Measurements from ENCODE around the gene CNOT1. TPM values are rescaled to one million over a fixed set of nuclear protein-coding genes. Genes with fewer than 3 reads are reported as not detected.
"Not testable (repeated sequence)": the region's sequence is repeated elsewhere in the genome, so short reads cannot be mapped to it uniquely, and the experiment has no call there.

CNOT1 gene
- total RNA-seq, 1 experiment from 2014 or later: 153 TPM

DNA sequence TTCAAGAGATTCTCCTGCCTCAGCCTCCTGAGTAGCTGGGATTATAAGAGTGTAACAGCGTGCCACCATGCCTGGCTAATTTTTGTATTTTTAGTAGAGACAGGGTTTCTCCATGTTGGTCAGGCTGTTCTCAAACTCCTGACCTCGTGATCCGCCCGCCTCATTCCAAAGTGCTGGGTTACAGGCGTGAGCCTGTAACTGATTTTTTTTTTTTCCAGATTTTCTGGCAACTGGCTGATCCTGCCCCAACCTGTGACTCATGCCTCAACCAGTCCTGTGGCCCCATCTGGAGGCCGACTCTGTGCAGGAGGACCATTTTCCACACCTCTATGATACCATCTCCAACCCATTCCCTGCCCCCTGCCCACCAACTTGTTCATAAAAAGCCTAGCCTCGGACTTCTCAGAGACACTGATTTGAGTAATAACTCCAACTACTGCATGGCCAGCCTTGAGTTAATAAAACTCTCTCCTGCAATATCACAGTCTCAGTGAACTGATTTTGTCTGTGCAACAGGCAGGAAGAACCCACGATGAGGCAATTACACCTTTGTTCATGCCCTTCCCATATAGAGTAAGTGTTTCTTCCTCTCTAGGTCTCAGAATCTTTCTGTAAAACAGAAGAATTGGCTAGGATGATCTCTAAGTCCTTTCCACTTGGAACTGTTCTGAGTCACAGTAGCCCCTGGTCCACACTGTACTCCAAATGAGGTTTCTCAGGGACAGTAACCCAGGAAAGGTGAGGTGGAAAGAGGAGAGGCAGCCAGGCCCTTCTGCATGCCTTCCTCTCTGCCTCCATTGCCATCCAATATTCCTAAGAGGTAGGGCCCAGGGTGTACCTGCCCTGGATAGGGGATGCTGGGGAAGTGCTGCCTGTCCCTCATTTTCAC lies 8.8 kb upstream of the CNOT1 start:
- DNase-seq (ENCODE audit: low read depth): peak; percentile 91

DNA sequence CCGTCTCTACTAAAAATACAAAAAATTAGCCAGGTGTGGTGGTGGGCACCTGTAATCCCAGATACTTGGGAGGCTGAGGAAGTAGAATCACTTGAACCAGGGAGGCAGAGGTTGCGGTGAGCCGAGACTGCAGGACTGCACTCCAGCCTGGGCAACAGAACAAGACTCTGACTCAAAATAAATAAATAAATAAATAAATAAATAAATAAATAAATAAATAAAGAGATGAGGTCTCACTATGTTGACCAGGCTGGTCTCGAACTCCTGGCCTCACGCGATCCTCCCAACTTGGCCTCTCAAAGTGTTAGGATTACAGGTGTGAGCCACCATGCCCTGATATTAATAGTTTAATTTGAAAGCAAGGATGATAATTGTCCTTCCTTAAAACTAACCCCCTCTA lies 7.4 kb upstream of the CNOT1 start:
- not testable (repeated sequence) for DNase-seq (ENCODE audit: low read depth)

DNA sequence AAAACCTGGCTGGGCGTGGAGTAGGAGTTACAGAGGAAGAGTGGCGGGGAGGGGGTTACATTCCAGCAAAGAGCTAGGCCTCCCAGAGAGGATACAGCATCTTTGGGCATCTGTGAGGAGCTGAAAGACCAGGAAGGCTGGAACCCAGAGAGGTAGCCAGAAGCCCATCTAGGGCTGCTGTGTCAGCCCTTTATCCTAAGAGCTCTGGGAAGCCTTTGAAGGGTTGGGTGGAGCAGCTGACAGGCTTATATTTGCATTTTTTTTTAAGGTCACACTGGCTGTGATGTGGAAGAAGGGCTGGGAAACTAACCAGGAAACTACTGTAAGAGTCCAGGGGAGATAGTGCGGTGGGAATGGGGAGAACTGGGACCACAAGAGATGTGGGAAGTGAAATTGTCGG lies 6.8 kb upstream of the CNOT1 start:
- no peak for DNase-seq (ENCODE audit: low read depth)

DNA sequence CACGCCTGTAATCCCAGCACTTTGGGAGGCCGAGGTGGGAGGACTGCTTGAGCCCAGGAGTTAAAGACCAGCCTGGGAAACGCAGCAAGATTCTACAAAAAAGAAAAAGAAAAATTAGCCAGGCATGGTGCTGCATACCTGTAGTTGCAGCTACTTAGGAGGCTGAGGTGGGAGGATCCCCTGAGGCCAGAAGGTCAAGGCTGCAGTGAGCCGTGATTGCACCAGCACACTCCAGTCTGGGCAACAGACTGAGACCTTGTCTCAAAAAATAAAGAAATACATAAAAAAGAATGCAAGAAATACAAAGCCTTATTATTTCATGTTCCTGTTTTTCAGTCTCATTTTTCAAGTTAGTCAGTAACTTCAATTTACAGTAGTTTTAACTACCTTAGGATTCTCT lies 5.9 kb upstream of the CNOT1 start:
- DNase-seq (ENCODE audit: low read depth): no peak

DNA sequence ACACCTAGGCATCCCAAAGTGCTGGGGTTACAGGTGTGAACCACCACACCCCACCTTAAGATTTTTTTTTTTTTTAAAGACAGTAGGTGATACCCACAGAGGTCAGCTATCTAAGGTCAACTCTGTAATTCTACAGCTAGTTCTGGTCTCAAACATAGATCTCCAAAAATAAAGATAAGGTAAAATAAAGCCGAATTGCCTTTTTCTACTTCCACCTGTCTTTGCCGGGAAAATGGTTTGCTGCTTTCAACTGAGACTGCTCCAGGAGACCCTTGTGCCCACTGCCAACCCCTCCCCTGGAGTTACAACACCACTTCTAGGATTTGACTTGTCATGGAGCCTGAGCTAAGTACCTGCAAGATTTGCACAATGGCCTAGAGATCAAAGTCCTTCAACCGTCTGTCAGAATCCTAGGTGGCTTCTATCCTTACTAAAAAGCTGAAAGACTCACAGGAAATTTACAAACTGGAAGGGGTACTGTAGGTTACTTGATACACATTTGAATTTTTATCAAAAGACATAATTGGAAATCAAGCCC lies 4.7 kb upstream of the CNOT1 start:
- no peak for DNase-seq (ENCODE audit: low read depth)

DNA sequence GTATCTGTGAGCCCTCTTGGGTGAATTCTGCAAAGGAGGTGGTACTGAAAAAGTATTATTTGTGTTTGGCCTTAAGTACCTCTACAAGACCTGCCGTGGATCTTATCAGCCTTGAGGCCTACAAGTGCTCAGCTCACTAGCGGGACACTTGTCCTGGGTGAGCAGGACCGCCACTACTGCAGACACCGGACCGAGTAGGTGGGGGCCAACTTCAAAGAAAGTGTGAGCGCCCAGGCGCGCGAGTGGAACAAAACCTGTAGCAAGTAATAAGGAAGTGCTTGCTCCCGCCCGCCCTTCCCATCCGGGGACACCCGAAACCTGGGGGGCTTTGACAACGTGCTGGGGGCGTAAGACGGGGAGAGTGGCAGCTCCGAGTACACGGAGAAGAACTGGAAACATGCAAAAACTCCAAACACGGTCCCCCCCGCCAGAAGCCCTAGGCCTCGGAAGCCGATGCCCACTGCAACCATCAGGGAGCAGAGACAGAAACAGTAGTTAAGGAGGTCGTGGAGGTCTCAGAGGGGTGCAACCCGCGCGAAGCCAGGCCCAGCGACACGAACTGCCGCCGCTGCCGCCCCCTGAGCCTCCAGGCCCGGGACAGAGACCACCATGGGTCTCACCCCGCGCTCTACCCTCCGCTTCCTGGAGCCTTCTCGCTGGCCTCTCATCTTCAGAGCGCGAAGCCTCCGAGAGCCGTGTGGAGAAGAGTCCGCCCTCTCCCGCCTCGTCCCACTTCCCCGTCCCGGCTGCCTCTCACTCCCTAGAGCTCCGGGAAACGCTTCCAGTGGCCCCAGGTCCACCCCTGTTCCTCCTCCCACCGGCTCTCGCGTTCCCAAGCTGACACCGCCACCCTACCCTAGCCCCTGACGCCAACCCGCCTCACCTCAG lies 537 bp downstream of the CNOT1 start:
- DNase-seq (ENCODE audit: low read depth): peak; percentile 17

DNA sequence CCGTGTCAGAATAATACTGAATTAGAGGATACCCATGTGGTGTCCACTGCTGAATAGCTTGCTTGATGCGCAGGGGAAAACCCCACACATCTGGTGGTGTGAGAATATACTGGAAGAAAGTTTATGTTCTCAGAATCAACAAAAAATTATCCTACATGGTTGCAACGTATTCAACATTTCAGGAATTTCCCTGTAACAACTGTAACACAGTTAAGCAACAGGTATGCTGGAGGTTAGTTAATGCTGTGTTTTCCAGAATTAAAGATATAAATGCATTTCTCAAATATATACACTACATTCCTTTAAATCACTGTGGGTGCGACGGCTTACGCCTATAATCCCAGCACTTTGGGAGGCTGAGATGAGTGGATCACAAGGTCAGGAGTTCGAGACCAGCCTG lies 5.4 kb downstream of the CNOT1 start:
- no peak for DNase-seq (ENCODE audit: low read depth)

DNA sequence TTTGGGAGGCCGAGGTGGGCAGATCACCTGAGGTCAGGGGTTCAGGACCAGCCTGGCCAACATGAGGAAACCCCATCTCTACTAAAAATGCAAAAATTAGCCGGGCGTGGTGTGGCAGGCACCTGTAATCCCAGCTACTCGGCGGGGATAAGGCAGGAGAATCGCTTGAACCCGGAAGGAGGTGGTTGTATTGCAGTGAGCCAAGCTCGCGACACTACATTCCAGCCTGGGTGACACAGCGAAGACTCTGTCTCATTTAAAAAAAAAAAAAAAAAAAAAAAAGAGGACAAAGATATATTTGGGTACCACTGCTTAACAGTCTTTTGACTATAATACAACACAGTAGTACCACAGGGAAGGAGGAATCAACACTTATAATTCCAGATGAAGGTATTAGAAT lies 9.2 kb downstream of the CNOT1 start:
- no peak for DNase-seq (ENCODE audit: low read depth)

DNA sequence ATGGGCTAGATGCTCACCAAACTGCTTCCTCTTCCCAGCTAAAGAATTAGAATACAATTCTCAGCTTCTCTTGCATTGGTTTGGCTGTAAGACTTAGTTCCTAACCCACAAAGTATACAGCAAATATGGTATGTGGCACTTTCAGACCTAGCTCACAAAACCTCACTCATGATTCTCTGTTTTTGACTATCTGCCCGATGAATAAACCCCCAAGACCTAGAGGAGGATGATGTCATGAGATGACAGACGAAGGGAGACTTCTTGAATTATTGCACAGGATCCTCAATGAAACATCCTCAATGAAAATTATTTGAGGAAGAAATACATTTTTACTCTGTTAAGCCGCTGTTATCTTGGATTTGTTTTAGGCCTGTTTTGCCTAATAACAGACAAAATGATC lies 14.3 kb downstream of the CNOT1 start:
- no peak for DNase-seq (ENCODE audit: low read depth)

DNA sequence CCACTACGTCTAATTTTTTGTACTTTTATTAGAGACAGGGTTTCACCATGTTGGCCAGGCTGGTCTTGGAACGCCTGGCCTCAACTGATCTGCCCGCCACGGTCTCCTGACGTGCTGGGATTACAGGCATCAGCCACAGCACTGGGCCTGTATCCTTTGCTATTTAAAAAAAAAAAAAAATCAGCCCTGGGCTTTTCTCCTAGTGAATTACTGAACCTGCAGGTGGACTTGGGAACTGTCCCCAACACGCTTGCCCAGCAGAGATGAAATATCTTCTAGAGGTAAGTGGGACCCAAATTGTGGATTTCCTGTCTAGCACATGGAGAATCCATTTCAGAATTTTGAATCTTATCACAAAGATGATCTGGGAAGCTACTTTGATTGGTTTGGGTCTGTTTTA lies 14.8 kb downstream of the CNOT1 start:
- DNase-seq (ENCODE audit: low read depth): no peak

DNA sequence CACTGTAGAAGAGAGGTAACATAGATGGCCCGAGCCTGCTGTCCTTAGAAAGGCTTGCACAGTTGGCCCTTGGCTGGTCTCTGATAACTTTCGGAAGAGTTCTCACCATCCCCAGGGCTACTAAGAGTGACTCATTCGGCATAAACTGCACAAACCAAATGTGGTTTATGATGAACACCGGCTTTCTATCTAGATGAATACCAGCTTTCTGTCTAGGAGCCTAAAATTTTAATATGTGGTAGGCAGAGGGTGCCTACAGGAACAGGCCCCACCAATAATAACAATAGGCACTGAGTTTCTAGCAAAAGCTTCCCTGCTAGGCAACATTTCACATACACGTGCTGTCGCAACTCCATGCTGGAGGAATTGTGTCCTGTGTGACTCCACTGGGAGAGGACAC lies 15.4 kb downstream of the CNOT1 start:
- no peak for DNase-seq (ENCODE audit: low read depth)

DNA sequence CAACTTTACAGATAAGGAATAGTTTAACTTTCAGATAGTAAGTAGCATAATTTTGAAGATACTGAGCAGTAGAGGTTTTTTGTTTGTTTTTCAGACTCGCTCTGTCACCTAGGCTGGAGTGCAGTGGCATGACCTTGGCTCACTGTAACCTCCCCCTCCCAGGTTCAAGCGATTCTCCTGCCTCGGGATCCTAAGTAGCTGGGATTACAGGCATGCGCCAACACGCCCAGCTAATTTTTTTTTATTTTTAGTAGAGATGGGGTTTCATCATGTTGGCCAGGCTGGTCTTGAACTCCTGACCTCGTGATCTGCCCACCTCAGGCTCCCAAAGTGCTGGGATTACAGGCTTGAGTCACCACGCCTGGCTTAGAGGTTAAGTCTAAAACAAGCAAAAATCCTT lies 16.7 kb downstream of the CNOT1 start:
- DNase-seq (ENCODE audit: low read depth): not testable (repeated sequence)

DNA sequence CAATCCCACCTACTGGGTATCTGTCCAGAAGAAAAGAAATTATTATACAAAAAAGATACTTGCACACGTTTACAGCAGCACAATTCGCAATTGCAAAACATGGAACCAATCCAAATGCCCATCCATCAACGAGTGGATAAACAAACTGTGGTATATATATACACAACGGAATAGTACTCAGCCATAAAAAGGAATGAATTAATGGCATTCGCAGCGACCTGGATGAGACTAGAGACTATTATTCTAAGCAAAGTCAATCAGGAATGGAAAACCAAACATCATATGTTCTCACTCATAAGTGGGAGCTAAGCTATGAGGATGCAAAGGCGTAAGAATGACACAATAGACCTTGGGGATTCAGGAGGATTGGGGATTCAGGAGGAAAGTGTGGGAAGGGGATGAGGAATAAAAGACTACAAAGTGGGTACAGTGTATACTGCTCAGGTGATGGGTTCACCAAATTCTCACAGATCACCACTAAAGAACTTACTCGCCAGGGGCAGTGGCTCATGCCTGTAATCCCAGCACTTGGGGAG lies 21.0 kb downstream of the CNOT1 start:
- no peak for DNase-seq (ENCODE audit: low read depth)

DNA sequence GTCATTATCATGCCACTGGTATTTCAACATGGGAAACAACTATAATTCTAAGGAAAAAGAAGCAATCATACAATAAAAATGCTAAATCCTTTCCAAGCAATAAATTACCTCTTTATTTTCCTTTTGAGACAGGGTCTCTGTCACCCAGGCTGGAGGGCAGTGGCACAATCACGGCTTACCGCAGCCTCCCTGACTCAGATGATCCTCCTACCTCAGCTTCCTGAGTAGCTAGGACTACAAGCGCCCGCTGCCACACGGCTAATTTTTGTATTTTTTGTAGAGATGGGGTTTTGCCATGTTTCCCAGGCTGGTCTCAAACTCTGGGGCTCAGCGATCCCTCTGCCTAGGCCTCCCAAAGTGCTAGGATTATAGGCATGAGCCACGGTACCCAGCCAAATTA lies 24.1 kb downstream of the CNOT1 start:
- no peak for DNase-seq (ENCODE audit: low read depth)

DNA sequence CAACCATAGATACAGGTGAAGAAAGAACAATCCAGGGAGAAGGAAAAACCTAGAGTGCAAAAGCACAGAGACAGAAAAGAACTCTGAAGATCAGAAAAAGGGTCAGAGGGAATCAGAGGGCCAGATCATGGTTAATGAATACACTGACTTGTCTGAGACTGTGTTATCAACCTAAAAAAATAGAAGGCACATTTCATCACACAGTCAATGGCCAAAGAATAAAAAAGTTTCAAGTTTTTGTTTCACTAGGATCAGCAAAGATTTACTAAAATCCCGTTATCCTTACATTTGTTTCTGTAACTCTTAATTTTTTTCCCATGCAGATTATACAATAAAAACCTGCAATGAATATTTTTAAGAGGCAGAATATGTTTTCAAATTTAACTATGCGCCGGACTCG lies 38.5 kb downstream of the CNOT1 start:
- no peak for DNase-seq (ENCODE audit: low read depth)

DNA sequence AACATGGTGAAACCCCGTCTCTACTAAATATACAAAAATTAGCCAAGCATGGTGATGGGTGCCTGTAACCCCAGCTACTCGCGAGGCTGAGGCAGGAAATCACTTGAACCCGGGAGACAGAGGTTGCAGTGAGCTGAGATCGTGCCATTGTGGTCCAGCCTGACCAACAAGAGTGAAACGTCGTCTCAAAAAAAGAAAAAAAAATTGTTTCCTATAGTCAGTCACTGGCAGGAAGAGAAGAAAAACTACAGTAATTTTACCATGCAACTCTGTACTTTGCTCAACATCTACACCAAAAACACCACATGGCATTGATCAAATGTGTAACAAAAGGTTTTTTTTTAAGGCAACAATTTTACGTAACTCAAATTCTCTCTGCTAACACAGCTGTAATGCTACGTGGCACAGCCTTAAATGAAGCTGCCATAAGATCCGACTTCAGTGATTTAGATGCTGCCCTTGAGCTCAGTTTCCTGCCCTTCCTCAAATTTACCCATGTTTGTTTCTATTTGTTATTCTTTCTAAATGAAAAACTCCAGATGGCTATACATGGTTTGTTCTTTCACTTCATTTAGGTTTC lies 40.2 kb downstream of the CNOT1 start:
- no peak for DNase-seq (ENCODE audit: low read depth)

DNA sequence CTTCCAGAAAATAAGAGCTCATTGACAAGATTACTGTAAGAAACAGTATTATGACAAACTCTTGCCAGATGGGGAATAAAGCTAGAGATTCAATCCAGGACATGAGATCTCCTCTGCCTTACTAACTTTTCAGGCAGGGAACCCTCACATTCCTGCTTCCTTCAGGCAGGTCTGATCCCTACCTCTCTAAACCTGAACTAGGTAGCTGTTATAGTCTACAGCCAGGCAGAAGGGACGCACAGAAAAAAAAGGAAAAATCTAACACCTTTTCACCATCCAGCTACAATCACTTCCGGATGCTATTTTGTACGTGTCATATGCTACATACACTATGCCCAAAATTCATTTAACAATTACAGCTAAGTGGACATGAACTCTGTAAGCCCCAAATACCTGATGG lies 41.2 kb downstream of the CNOT1 start:
- no peak for DNase-seq (ENCODE audit: low read depth)

DNA sequence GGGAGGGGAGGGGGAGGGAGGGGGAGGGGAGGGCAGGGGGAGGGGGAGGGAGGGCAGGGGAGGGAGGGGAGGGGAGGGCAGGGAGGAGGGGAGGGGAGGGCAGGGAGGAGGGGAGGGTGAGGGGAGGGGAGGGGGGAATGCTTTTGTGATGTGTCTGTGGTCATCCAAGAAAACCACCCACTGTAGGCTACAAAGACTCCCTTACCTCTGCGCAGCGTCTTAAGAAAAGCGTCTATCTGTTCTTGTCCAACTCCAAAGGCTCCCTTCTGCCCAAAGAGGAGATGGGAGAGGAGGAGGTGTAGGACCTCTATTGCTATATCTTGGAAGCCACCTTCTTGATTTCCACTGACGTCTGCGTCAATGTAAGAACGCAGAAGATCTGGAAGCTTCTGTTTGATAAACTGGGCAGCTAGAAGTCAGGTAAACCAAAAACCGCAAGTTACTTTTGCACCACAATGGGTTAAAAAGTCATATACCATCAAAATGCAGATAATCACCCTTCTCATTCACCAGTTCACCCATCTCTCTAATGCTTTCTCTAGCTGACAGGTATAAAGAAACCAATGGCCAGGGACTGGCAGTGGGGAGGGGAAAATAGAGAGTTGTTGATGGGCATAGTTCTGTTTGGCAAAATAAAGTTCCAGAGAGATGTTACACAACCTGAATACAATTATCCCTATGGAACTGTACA lies 43.1 kb downstream of the CNOT1 start:
- DNase-seq (ENCODE audit: low read depth): no peak

DNA sequence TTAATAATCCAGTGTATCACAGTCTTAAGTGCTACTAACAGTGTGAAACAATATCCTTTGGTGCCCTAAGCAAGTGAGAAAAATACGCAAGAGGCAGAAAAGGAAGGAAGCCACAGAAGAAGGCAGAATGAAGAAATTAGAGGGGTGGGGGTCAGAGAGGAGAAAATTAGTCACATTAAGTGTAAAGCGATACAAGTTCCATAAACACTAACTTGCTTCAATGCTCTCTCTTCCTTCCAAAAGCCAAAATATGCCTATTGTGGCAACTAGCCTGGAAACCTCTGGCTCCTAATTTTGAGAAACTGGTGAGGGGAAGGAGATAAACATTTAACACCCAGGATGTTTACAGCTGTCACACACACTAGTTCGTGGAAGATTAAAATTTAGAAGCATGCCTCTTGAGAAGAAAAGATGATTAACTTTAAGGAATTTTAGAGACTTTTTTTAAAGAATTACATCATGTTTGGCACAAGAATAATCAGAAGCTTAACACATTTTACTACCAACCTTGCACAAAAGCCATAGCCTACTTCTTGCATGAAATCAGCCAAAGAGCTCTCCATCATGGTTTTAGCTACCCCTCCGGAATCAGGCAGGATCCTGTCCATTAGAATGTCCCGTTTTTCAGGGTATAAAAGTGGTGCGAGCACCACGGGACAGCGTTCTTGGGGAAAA lies 44.7 kb downstream of the CNOT1 start:
- DNase-seq (ENCODE audit: low read depth): no peak
